ENCODE data around the gene RSPRY1.

The RSPRY1 gene

DNA sequence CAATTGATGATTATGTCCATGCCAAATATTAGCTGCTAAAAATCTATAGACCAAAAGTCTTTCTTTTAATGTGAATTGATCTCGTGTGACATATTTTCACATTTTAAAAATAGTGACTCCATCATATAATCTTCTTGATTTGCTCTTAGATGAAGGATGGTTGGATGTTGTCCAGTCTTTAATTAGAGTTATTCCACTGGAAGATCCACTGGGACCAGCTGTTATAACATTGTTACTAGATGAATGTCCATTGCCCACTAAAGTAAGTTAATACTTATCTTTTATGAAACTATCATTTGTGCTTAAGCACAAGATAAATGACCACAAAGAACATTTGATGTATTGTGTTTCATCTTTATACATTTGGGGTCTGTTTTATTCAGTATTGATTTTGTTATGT, 22.8 kb downstream of the RSPRY1 start:
- no peaks in the 10 kb centered on the region for H3K27me3 ChIP-seq (ENCODE audit: control insufficient read depth, insufficient read depth, low read length)
- H3K9me3 ChIP-seq (ENCODE audit: control insufficient read depth, low read depth, low read length) = no peaks in the 10 kb centered on the region
- H3K4me1 ChIP-seq (ENCODE audit: control insufficient read depth, low read depth, low read length) = no peaks in the 10 kb centered on the region
- no peak overlapping the region for H3K9ac ChIP-seq (ENCODE audit: low read length)
- peaks cover 53% of the 10 kb centered on the region for H3K36me3 ChIP-seq (ENCODE audit: control insufficient read depth, low read depth, low read length)
- H3K4me3 ChIP-seq (ENCODE audit: low read length) = no peak overlapping the region
- no peak overlapping the region for H3K27ac ChIP-seq (ENCODE audit: low read length)

- H3K4me1 ChIP-seq (ENCODE audit: control insufficient read depth, low read depth, low read length) = no peaks in the 10 kb centered on the region
- no peak overlapping the region for H3K27ac ChIP-seq (ENCODE audit: low read length)
- H3K9me3 ChIP-seq (ENCODE audit: control insufficient read depth, low read depth, low read length) = no peaks in the 10 kb centered on the region
- no peaks in the 10 kb centered on the region for H3K27me3 ChIP-seq (ENCODE audit: control insufficient read depth, insufficient read depth, low read length)
- no peak overlapping the region for H3K9ac ChIP-seq (ENCODE audit: low read length)
- H3K4me3 ChIP-seq (ENCODE audit: low read length) = no peak overlapping the region
- H3K36me3 ChIP-seq (ENCODE audit: control insufficient read depth, low read depth, low read length) = peaks cover 56% of the 10 kb centered on the region
These were observed 23.7 kb downstream of the RSPRY1 start for GRCh38 chr16:57209780-57210179.

DNA sequence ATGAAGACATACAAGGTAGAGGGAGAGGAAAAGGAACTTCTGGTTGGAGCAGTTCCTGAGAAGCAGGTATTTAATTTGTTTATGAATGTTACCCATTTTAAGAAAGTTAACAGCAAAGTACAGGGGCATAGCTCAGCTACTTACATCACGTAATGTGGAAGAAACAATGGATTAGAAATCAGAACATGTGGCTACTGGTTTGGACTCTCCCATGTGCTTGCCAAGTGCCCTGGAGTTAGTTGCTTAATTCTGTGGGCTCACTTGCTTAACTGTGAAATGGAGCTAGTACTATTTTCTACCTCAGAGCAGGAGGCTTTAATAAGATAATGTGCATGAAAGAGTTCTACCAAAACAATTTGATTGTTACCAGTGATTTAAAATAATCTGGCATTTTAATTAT, 27.3 kb downstream of the RSPRY1 start:
- H3K4me1 ChIP-seq (ENCODE audit: control insufficient read depth, low read depth, low read length) = no peaks in the 10 kb centered on the region
- no peak overlapping the region for H3K4me3 ChIP-seq (ENCODE audit: low read length)
- H3K9me3 ChIP-seq (ENCODE audit: control insufficient read depth, low read depth, low read length) = no peaks in the 10 kb centered on the region
- no peak overlapping the region for H3K27ac ChIP-seq (ENCODE audit: low read length)
- H3K9ac ChIP-seq (ENCODE audit: low read length) = no peak overlapping the region
- H3K27me3 ChIP-seq (ENCODE audit: control insufficient read depth, insufficient read depth, low read length) = no peaks in the 10 kb centered on the region
- H3K36me3 ChIP-seq (ENCODE audit: control insufficient read depth, low read depth, low read length) = peaks cover 50% of the 10 kb centered on the region

DNA sequence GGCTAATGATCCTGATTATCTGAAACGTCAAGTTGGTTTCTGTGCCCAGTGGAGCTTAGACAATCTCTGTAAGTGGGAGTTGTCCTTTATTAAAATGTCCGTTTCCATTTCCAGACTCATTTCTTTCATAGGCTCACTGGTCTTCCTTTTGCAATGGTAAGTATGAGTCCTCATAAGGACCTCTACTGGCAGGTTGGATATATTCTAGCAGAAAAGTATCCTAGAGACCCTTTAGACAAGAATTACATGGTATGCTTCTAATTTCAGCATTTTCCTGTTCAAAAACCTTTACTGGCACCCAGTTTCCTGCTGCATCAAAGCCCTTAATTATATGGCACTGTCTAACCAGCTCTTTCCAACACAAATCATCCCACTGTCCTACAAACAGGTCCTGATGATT, 30.8 kb downstream of the RSPRY1 start:
- no peaks in the 10 kb centered on the region for H3K4me1 ChIP-seq (ENCODE audit: control insufficient read depth, low read depth, low read length)
- H3K4me3 ChIP-seq (ENCODE audit: low read length) = no peak overlapping the region
- H3K9me3 ChIP-seq (ENCODE audit: control insufficient read depth, low read depth, low read length) = no peaks in the 10 kb centered on the region
- H3K27me3 ChIP-seq (ENCODE audit: control insufficient read depth, insufficient read depth, low read length) = no peaks in the 10 kb centered on the region
- peaks cover 54% of the 10 kb centered on the region for H3K36me3 ChIP-seq (ENCODE audit: control insufficient read depth, low read depth, low read length)
- H3K27ac ChIP-seq (ENCODE audit: low read length) = no peak overlapping the region
- H3K9ac ChIP-seq (ENCODE audit: low read length) = no peak overlapping the region

DNA sequence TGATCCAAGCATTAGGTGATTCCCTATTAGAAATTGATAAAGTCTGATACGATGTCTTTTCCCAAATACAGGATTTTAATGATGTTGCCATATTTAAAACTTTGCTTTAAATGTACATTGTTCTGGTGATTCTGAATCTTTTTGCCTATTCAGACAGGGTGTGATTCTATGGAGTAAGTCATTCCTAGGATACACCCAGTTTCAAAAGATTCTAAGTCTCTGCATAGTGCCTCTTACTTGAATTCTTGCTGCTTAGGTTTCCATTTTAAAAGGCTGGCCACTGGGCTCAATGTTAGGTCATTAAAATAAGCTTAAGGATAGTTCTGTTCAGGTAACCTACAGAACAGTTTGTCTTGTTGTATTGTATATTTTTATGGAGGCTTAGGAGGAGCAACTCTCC, 36.9 kb downstream of the RSPRY1 start:
- Histone ChIP-seq H3K9ac (ENCODE audit: low read length) (no peak overlapping the region), H3K27me3 (ENCODE audit: control insufficient read depth, insufficient read depth, low read length) (no peaks in the 10 kb centered on the region), H3K36me3 (ENCODE audit: control insufficient read depth, low read depth, low read length) (peaks cover 53% of the 10 kb centered on the region), H3K4me3 (ENCODE audit: low read length) (no peak overlapping the region), H3K4me1 (ENCODE audit: control insufficient read depth, low read depth, low read length) (no peaks in the 10 kb centered on the region), H3K27ac (ENCODE audit: low read length) (no peak overlapping the region), H3K9me3 (ENCODE audit: control insufficient read depth, low read depth, low read length) (no peaks in the 10 kb centered on the region)

DNA sequence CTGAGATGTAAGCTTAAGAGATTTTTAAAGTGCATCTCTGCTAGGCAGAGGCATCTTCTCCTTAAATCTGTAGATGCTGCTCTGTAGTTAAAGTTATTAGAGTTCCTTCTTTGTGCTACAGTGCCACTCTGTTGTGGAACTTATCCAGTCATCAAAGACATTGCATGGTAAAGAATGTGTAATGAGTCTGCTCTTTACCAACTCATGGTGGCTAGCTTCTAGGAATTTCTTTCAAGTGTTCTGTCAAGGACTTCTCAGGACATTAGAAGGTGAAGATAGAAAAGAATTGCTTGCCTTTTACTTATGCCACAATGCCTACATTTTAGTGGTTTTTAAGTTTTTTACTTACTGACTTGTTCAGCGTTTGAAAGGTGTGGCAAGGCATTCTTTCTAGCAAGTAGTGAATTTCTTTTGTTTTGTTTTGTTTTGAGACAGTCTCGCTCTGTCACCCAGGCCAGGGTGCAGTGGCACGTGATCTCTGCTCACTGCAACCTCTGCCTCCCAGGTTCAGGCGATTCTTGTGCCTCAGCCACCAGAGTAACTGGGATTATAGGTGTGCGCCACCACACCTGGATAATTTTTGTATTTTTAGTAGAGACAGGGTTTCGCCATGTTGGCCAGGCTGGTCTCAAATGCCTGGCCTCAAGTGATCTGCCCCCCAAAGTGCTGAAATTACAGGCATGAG, 38.7 kb downstream of the RSPRY1 start:
- Histone ChIP-seq H3K9ac (ENCODE audit: low read length) (no peak overlapping the region), H3K4me3 (ENCODE audit: low read length) (no peak overlapping the region), H3K27ac (ENCODE audit: low read length) (no peak overlapping the region), H3K4me1 (ENCODE audit: control insufficient read depth, low read depth, low read length) (no peaks in the 10 kb centered on the region), H3K36me3 (ENCODE audit: control insufficient read depth, low read depth, low read length) (peaks cover 57% of the 10 kb centered on the region), H3K27me3 (ENCODE audit: control insufficient read depth, insufficient read depth, low read length) (no peaks in the 10 kb centered on the region), H3K9me3 (ENCODE audit: control insufficient read depth, low read depth, low read length) (no peaks in the 10 kb centered on the region)

DNA sequence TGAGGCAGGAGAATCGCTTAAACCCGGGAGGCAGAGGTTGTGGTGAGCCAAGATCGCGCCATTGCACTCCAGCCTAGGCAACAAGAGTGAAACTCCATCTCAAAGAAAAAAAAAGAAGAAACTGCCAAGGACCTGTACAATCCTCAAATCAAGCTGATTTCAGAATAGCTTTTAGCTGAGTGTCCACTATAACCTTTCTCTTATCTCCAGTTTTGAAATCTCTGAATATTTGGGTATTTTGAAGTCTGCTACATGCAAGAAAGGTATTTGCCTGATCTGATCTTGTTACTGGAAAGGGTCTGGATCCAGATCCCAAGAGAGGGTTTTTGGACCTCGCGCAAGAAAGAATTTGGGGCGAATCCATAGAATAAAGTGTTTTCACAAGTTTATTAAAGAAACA, 39.8 kb downstream of the RSPRY1 start:
- Histone ChIP-seq H3K27me3 (ENCODE audit: control insufficient read depth, insufficient read depth, low read length) (no peaks in the 10 kb centered on the region), H3K36me3 (ENCODE audit: control insufficient read depth, low read depth, low read length) (peaks cover 62% of the 10 kb centered on the region), H3K9ac (ENCODE audit: low read length) (no peak overlapping the region), H3K9me3 (ENCODE audit: control insufficient read depth, low read depth, low read length) (no peaks in the 10 kb centered on the region), H3K27ac (ENCODE audit: low read length) (no peak overlapping the region), H3K4me3 (ENCODE audit: low read length) (no peak overlapping the region), H3K4me1 (ENCODE audit: control insufficient read depth, low read depth, low read length) (no peaks in the 10 kb centered on the region)

GRCh38 chr16:57226701-57227621, 40.8 kb downstream of the RSPRY1 start:
- H3K27ac ChIP-seq (ENCODE audit: low read length) = no peak overlapping the region
- H3K9me3 ChIP-seq (ENCODE audit: control insufficient read depth, low read depth, low read length) = no peaks in the 10 kb centered on the region
- H3K36me3 ChIP-seq (ENCODE audit: control insufficient read depth, low read depth, low read length) = peaks cover 64% of the 10 kb centered on the region
- no peak overlapping the region for H3K4me3 ChIP-seq (ENCODE audit: low read length)
- no peaks in the 10 kb centered on the region for H3K27me3 ChIP-seq (ENCODE audit: control insufficient read depth, insufficient read depth, low read length)
- no peaks in the 10 kb centered on the region for H3K4me1 ChIP-seq (ENCODE audit: control insufficient read depth, low read depth, low read length)
- H3K9ac ChIP-seq (ENCODE audit: low read length) = no peak overlapping the region

DNA sequence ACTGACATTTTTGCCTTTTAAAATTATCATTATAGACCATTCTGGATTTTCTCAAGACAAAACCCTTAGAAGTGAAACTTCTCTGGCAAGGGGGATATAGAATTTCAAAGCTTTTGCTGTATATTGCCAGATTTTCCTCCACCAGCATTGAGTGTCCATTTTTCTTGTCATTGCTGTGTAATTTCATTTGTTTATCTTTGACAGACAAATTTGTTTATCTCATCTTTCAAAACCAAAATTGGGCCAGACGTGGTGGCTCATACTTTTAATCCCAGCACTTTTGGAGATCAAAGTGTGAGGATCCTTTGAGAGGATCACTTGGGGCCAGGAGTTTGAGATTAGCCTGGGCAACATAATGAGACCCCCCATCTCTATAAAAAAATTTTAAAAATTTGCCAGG, 43.0 kb downstream of the RSPRY1 start:
- no peaks in the 10 kb centered on the region for H3K9me3 ChIP-seq (ENCODE audit: control insufficient read depth, low read depth, low read length)
- peaks cover 65% of the 10 kb centered on the region for H3K36me3 ChIP-seq (ENCODE audit: control insufficient read depth, low read depth, low read length)

DNA sequence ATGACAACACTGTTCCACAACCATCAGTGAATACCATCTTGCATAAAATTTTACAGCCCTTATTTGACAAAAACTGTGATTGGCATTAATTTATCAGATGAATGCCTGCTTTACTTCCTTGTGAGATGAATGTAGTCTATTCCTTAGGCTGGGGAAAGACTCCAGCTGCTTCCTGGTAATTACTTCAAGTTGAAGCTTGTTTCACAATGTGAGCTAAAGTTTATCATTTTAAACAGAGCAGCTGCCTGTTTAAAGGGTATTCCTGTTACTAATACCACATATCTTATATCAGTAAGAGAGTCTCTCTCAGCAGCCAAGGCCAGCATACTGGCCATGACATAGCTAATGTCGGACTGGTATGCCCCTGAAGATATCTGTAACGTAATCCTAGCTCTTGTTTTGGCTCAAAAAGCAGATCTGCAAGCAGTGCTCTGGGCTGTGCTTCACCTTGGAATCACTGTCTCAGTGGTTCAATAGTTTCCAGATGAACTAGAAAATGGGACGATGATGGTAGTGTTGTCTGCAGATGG, 45.8 kb downstream of the RSPRY1 start:
- H3K4me3 ChIP-seq (ENCODE audit: low read length) = no peak overlapping the region
- no peaks in the 10 kb centered on the region for H3K4me1 ChIP-seq (ENCODE audit: control insufficient read depth, low read depth, low read length)
- no peaks in the 10 kb centered on the region for H3K9me3 ChIP-seq (ENCODE audit: control insufficient read depth, low read depth, low read length)
- H3K36me3 ChIP-seq (ENCODE audit: control insufficient read depth, low read depth, low read length) = peaks cover 78% of the 10 kb centered on the region
- no peak overlapping the region for H3K9ac ChIP-seq (ENCODE audit: low read length)
- H3K27ac ChIP-seq (ENCODE audit: low read length) = no peak overlapping the region
- H3K27me3 ChIP-seq (ENCODE audit: control insufficient read depth, insufficient read depth, low read length) = no peaks in the 10 kb centered on the region

More for the DNA sequence above, 43.0 kb downstream of the RSPRY1 start:
- Histone ChIP-seq H3K9ac (ENCODE audit: low read length) (no peak overlapping the region), H3K4me1 (ENCODE audit: control insufficient read depth, low read depth, low read length) (no peaks in the 10 kb centered on the region), H3K27ac (ENCODE audit: low read length) (no peak overlapping the region), H3K4me3 (ENCODE audit: low read length) (no peak overlapping the region), H3K27me3 (ENCODE audit: control insufficient read depth, insufficient read depth, low read length) (no peaks in the 10 kb centered on the region)

- Histone ChIP-seq H3K9me3 (ENCODE audit: control insufficient read depth, low read depth, low read length) (no peaks in the 10 kb centered on the region), H3K4me1 (ENCODE audit: control insufficient read depth, low read depth, low read length) (no peaks in the 10 kb centered on the region), H3K27me3 (ENCODE audit: control insufficient read depth, insufficient read depth, low read length) (no peaks in the 10 kb centered on the region), H3K27ac (ENCODE audit: low read length) (no peak overlapping the region), H3K9ac (ENCODE audit: low read length) (no peak overlapping the region), H3K4me3 (ENCODE audit: low read length) (no peak overlapping the region), H3K36me3 (ENCODE audit: control insufficient read depth, low read depth, low read length) (peaks cover 75% of the 10 kb centered on the region)
These were observed 48.0 kb downstream of the RSPRY1 start for GRCh38 chr16:57233944-57234706.
